ENCODE results near the gene COMMD3. TPM values are rescaled to one million over a fixed set of nuclear protein-coding genes. Genes with fewer than 3 reads are reported as not detected.
"Not testable (repeated sequence)": the region's sequence is repeated elsewhere in the genome, so short reads cannot be mapped to it uniquely, and the experiment has no call there.

Gene COMMD3
- total RNA-seq, 4 donors from 2014 or later, result 17.8 to 31.9 (median 26.7) TPM

- DNase-seq (ENCODE audit: low spot score) (no peak), ATAC-seq (ENCODE audit: low FRiP score) (no peak)
- no peak for TF ChIP-seq CTCF (IDR thresholded peaks at IDR 0.05)
Observed at GRCh38 chr10:22351131-22351703, 35.0 kb downstream of the COMMD3 start.

- no peak for TF ChIP-seq CTCF (IDR thresholded peaks at IDR 0.05)
- no peak for ATAC-seq (ENCODE audit: low FRiP score)
Observed at GRCh38 chr10:22356324-22356873, 40.2 kb downstream of the COMMD3 start.

GRCh38 chr10:22357770-22358169 lies 41.6 kb downstream of the COMMD3 start:
- DNase-seq (ENCODE audit: low spot score); ATAC-seq (ENCODE audit: low FRiP score): not testable (repeated sequence)

More at GRCh38 chr10:22356324-22356873, 40.2 kb downstream of the COMMD3 start:
- no peak for DNase-seq (ENCODE audit: low spot score)

- no peak for TF ChIP-seq CTCF (IDR thresholded peaks at IDR 0.05)
- ATAC-seq (ENCODE audit: low FRiP score) (no peak), DNase-seq (ENCODE audit: low spot score) (no peak)
Observed at GRCh38 chr10:22363305-22363704, 47.1 kb downstream of the COMMD3 start.

GRCh38 chr10:22364407-22365140 lies 48.4 kb downstream of the COMMD3 start:
- no peak for ATAC-seq (ENCODE audit: low FRiP score)
- no peak for DNase-seq (ENCODE audit: low spot score)
- TF ChIP-seq CTCF (IDR thresholded peaks at IDR 0.05), result no peak

GRCh38 chr10:22365233-22365632 lies 49.0 kb downstream of the COMMD3 start:
- no peak for DNase-seq (ENCODE audit: low spot score)
- no peak for ATAC-seq (ENCODE audit: low FRiP score)
- TF ChIP-seq CTCF (IDR thresholded peaks at IDR 0.05), result no peak

- DNase-seq (ENCODE audit: low spot score) (no peak), ATAC-seq (ENCODE audit: low FRiP score) (no peak)
- TF ChIP-seq CTCF (IDR thresholded peaks at IDR 0.05), result no peak
Observed at GRCh38 chr10:22365644-22366434, 49.7 kb downstream of the COMMD3 start.
